Measurements from ENCODE around the gene ACTL7A. TPM values are rescaled to one million over a fixed set of nuclear protein-coding genes. Genes with fewer than 3 reads are reported as not detected.

The ACTL7A gene, protein sequence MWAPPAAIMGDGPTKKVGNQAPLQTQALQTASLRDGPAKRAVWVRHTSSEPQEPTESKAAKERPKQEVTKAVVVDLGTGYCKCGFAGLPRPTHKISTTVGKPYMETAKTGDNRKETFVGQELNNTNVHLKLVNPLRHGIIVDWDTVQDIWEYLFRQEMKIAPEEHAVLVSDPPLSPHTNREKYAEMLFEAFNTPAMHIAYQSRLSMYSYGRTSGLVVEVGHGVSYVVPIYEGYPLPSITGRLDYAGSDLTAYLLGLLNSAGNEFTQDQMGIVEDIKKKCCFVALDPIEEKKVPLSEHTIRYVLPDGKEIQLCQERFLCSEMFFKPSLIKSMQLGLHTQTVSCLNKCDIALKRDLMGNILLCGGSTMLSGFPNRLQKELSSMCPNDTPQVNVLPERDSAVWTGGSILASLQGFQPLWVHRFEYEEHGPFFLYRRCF
- not detected in 2 replicates for total RNA-seq (2011; cell fraction: chromatin; rRNA removed; ENCODE audit: low replicate concordance)
- total RNA-seq (2011; cell fraction: nucleolus; rRNA removed) = not detected in 2 replicates
- total RNA-seq (2011; cell fraction: nucleoplasm; rRNA removed) = not detected in 2 replicates
- not detected in 2 replicates for total RNA-seq (2014; rRNA removed)
- not detected in 2 replicates for total RNA-seq (2014; rRNA removed; fragmentation: Illumina TruSeq; extraction: Trizol)
- not detected in 2 replicates for total RNA-seq (2015; rRNA removed; fragmentation: Illumina TruSeq; extraction: Trizol)
- not detected in 2 replicates for total RNA-seq (2021)
- not detected in 2 replicates for polyA plus RNA-seq (2011; rRNA removed)
- polyA plus RNA-seq (2011; cell fraction: cytosol; rRNA removed) = not detected in 2 replicates
- not detected in 2 replicates for polyA plus RNA-seq (2011; cell fraction: nucleus; rRNA removed)
- not detected in 2 replicates for polyA plus RNA-seq (2012)
- not detected in 2 replicates for polyA plus RNA-seq (2014; fragmentation: Illumina TruSeq; extraction: Trizol)
- not detected for polyA plus RNA-seq (2014; fragmentation: Nextera tagmentation; extraction: Ambion mirVana)
- polyA plus RNA-seq (2014; rRNA removed) = not detected in 2 replicates
- polyA minus RNA-seq (2011; rRNA and poly(A)+ RNA removed) = not detected in 2 replicates
- polyA minus RNA-seq (2011; cell fraction: cytosol; rRNA and poly(A)+ RNA removed) = not detected in 2 replicates
- polyA minus RNA-seq (2011; cell fraction: nucleus; rRNA and poly(A)+ RNA removed) = not detected in 2 replicates
- Bru-seq, nascent RNA = not detected
- not detected for BruChase-seq, experiment 1, labeled RNA remaining after a 2-hour chase
- not detected for BruChase-seq, experiment 2, labeled RNA remaining after a 6-hour chase
- long read RNA-seq, experiment 1 = 0 reads
- long read RNA-seq, experiment 2 = 0 reads
- long read RNA-seq, experiment 3 = 0 reads

GRCh38 chr9:108861997-108862396, at the start of gene ACTL7A:
Gene ACTL7A, plus strand, starts transcription at chr9:108862266. Its CDS starts 57 bp downstream, at chr9:108862323.
- ChIA-PET POLR2A (no interaction called here), CTCF (ENCODE audit: low intra/inter-chr PET ratio) (no interaction called here)
- no peaks in the 10 kb centered on the region for H3K9me1 ChIP-seq (ENCODE audit: control insufficient read depth, insufficient read depth, low read length)
- TF ChIP-seq CHD2 (IDR thresholded peaks at IDR 0.05; ENCODE audit: low read depth, low read length) (no peak), CEBPB (tag; IDR thresholded peaks at IDR 0.05) (0 out of 2 replicates have a peak, but pooled peaks have one; percentile 15), ZNF695 (CRISPR knock-in tag; IDR thresholded peaks at IDR 0.05) (no peak), CEBPG (CRISPR knock-in tag; IDR thresholded peaks at IDR 0.05) (no peak), CEBPG (tag; conservative IDR thresholded peaks at IDR 0.05 in 1 of 2, IDR thresholded peaks at IDR 0.05 in 1 of 2) (peak in 1 of 2 experiments; percentile 52; a peak in 2 of 4 replicates)
- TF ChIP-seq, protein P1, sequence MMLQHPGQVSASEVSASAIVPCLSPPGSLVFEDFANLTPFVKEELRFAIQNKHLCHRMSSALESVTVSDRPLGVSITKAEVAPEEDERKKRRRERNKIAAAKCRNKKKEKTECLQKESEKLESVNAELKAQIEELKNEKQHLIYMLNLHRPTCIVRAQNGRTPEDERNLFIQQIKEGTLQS (IDR thresholded peaks at IDR 0.05) = 0 out of 2 replicates have a peak, but pooled peaks have one; percentile 23
- TF ChIP-seq, protein P1 (CRISPR knock-in tag; conservative IDR thresholded peaks at IDR 0.05) = no peak
- H3K4me1 ChIP-seq (replicated peaks in 1 of 2; ENCODE audit: control insufficient read depth in 2 of 2, insufficient read depth in 2 of 2, low read length in 2 of 2) = no peaks in the 10 kb centered on the region
- no TSS peak for BruUV-seq (replicated peaks)
- no peak for DNase-seq (ENCODE audit: extremely low read depth in 1 of 4, low spot score in 3 of 4)
- H3K9ac ChIP-seq (ENCODE audit: insufficient read depth in 1 of 2, low read depth in 2 of 2, low read length in 2 of 2) = no peak within 1 kb of the TSS
- H3K4me2 ChIP-seq (ENCODE audit: insufficient read depth, low read length) = no peak within 1 kb of the TSS
- no peak for FAIRE-seq
- no peaks in the 10 kb centered on the region for H4K20me1 ChIP-seq (replicated peaks; ENCODE audit: control insufficient read depth, insufficient read depth, low read length)
- H3K79me2 ChIP-seq (ENCODE audit: control insufficient read depth, insufficient read depth, low read length) = no peaks in the 10 kb centered on the region
- no peak within 1 kb of the TSS for H3K27ac ChIP-seq (ENCODE audit: extremely low read depth, low read depth, low read length)
- 25% methylated on average over 3 of the region's 3 CpGs for WGBS (ENCODE audit: insufficient coverage, low coverage, missing lambda C conversion rate)
- H2AFZ ChIP-seq (ENCODE audit: low read depth, low read length) = no peak within 1 kb of the TSS
- in situ Hi-C loops (cut with MboI) (no loop called here), intact Hi-C loops (cut with micrococcal nuclease) (no loop called here)
- H3K36me3 ChIP-seq (ENCODE audit: control insufficient read depth, insufficient read depth, low read length) = no peaks in the 10 kb centered on the region
- no peaks in the 10 kb centered on the region for H3K9me3 ChIP-seq (replicated peaks; ENCODE audit: control insufficient read depth, insufficient read depth, low read depth, low read length)
- no peak for ATAC-seq
- H3K27me3 ChIP-seq (ENCODE audit: control insufficient read depth in 2 of 2, insufficient read depth in 2 of 2, low read length in 2 of 2) = peaks cover 3 to 5% of the 10 kb centered on the region in 2 experiments; a peak in 2 of 5 replicates
- H3K4me3 ChIP-seq = no peak within 1 kb of the TSS

Measured in K562 (cell line).